Sigmoid colon (tissue), 4 donors: ENCODE results near the gene CHRM4.

Experiments used
- CTCF ChIP-seq, 4 experiments: fragments of 450-650 bp in 3 of 4; fragments of 200-600 bp in 1 of 4; IDR thresholded peaks; one replicate each; pipeline ENCODE4 v1.5.1; 2016 to 2019; ENCODE audit warnings: antibody characterized with exemption in 4 of 4, mild to moderate bottlenecking in 3 of 4, moderate library complexity in 2 of 4
- POLR2A ChIP-seq, 2 donors: fragments of 450-650 bp; IDR thresholded peaks; one replicate each; pipeline ENCODE4 v1.6.1; 2016; ENCODE audit warnings: antibody characterized with exemption in 2 of 2, mild to moderate bottlenecking in 2 of 2, moderate library complexity in 2 of 2
- POLR2AphosphoS5 ChIP-seq, 4 donors: sonication (generic); formaldehyde crosslinking; IDR thresholded peaks; one replicate each; pipeline ENCODE4 v1.6.1; 2017; ENCODE audit warnings: antibody characterized with exemption in 4 of 4

GRCh38 chr11:46363031-46363407, 28.6 kb downstream of the CHRM4 start:
- TF ChIP-seq CTCF (IDR thresholded peaks at IDR 0.05) (no peak), POLR2A (IDR thresholded peaks at IDR 0.05) (no peak), POLR2AphosphoS5 (IDR thresholded peaks at IDR 0.05) (no peak)
